ENCODE results near the gene DDOST.
"Not testable (repeated sequence)": the region's sequence is repeated elsewhere in the genome, so short reads cannot be mapped to it uniquely, and the experiment has no call there.

DDOST gene

DNA sequence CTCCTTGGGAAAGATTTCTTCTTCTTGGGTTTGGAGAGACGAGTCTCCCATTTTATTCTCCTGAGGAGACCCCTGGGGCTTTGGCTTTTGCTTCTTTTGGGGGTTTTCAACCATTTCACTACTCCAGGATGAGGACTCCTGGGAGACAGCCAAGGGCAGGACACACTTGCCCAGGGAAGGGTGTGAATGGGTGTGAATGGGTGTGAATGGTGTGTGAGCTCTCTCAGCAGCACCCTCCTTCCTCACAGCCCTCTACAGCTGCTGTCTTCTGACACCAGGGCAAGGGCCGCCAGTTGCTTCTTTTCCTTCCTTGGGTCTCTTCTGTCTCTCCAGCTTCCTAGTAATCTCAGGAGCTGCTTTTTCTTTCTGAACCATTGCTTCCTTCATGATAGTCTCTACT lies 32.5 kb upstream of the DDOST start:
- in situ Hi-C loops (cut with HindIII; ENCODE audit: low sequenced_read_pairs): no loop called here

DNA sequence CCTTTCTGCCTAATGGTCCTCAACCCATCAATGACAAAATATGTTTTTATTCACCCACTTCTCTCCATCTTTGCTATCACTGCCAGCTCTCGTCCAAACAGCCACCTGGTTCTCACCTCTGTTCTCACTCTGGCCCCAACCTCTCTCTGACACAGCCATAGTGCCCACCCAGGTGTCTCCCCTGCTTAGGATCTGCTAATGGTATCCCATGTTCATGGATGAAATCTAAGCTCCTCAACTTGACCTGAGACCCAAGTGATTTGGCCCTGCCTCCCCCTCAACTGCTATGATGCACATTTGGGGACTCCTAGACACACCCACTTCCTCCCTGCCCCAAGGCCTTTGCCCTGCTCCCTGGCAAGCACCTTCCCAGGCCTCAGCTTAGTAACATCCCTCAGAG lies 30.7 kb upstream of the DDOST start:
- in situ Hi-C loops (cut with HindIII; ENCODE audit: low sequenced_read_pairs): no loop called here

DNA sequence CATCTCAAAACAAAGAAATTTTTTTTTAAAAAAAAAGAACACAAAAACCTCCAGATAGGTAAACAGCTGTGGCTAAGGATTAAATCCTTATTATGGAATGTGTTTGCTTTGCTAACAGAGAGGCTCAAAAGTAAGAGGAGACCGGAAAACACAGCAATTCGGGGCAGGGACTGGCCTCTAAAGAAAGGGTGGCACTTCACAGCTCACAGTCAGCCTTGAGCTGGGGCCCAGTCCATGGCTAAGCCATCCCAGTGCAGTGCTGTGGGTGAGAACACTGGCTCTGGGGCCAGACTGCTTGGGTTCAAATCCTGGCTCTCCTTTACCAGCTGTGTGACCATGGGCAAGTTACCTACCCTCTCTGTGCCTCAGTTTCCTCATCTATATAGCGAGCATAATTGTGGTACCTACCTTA lies 28.5 kb upstream of the DDOST start:
- in situ Hi-C loops (cut with HindIII; ENCODE audit: low sequenced_read_pairs): no loop called here

DNA sequence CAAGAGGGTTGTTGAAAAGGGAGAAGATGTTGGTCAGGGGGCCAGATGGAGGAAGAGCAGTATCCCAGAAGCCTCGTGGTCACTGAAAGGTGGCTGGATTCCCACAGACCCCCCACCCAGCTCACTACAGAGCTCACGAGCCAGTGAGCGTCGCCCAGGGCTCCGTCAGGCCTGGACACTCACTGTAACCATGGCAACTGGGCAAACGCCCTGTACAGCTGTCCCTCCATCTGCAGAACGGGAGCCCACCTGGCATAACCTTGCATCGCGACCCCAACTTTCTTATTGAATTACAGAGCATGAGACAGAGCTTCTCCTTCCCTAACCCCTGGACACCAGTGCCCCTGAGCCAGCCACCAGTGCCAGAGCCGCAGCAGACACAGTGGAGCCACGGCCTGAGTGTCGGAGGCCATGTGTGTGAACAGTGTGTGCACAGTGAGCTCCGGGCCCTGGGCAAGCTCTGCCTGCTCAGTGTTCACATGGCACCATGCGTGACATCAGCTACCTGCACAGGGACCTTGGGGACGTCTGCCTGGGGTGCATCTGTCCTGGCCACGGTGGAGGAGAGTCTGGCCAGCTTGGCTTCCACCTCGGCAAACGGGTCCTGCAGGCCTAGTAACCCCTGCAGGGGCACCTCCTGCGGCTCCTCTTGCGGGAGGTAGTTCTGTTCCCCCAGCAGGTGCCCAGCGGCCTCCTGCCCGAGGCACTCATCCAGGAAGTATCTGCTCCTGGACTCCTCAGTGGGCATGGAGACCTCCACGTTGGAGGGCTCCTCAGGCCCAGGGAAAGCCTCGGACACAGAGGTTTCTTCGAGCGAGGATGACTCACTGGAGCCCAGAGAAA lies 25.9 kb upstream of the DDOST start:
- in situ Hi-C loops (cut with HindIII; ENCODE audit: low sequenced_read_pairs): no loop called here

DNA sequence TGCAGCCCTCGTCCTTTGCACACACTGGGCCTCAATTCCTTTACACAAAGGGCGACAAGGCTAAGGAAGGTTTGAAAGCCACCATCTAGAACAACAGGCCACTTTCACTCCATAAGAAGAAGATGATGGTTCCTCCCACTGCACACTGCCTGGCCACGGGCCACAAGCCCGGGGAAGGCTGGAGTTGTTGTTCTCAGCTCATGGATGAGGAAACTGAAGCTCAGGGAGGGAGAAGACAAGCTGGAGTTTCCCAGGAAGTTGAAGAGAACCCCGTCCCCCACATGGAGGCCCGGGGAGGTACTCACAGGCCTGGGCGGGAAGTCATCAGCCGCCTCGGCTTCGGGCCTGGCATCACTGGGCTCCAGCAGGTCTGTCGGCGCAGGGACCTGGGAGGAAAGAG lies 24.6 kb upstream of the DDOST start:
- in situ Hi-C loops (cut with HindIII; ENCODE audit: low sequenced_read_pairs): no loop called here

DNA sequence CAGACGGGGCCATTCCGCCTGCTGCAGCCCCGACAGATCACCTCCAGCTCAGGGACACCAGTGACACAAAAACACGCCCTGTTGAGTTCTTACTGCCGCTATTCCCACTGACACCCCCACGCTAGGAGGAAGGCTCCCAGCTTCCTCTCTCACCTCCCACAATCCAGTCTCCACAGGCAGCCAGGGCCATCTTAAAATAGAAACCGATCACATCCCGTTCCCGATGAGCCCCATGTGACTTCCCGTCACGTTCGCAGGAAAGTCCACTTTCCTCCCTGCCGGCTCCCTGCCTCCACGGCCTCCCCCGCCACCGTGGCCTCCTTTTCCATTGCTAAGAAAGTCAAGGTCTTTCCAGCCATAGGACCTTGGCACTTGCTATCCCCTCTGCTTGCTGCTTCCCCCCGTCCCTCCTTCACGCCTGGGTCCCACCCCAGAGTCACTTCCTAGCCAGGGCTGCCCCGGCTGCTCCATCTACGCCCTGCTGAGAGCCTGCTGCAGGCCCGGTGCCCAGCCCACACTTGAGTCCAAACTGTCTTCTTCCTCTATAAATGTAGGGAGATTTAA lies 24.0 kb upstream of the DDOST start:
- in situ Hi-C loops (cut with HindIII; ENCODE audit: low sequenced_read_pairs): no loop called here

DNA sequence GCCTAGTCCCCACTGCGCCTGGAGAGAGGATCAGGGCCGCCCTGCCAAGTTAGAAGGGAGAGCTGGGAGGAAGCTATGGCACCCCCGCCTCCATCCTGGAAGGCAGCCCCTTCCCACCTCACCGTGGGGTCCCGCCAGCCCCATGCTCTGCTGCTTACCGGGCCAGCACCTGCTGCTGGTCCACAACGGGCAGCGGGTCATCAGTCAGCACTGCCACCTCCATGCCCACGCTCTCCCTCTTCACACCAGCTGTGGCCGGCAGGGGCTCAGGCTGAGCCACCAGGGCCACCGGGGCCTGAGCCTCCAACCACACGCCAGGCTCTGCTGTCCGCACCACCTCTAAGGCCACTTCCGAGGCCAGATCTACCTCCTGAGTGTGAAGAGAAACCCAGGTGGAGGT lies 23.5 kb upstream of the DDOST start:
- in situ Hi-C loops (cut with HindIII; ENCODE audit: low sequenced_read_pairs): no loop called here

DNA sequence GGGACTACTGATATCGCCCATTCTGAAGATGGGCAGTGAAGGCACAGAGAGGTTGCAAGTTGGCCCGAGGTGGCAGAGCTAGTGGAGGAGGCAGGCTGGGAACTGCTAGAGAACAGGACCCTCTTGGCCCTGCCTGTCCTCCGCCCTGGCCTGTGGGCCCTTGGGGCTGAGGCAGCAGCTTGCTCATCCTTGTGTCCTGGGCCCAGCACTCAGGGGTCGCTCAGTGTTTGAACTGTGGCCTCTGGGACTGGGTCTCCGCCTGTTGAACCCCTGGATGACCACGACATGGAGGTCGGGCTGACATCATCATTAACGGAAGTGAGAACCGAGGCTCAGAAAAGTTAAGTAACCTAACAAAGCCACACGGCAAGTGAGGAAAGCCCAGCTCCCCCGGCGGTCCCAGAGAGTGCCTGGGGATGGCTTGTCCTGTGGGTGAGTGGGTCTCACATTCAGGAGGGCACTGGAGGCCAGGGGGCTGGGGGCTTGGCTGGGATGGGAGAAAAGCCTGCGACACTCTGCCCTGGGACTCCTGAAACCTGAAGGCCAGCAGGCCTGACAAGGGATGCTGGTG lies 23.0 kb upstream of the DDOST start:
- in situ Hi-C loops (cut with HindIII; ENCODE audit: low sequenced_read_pairs): no loop called here

DNA sequence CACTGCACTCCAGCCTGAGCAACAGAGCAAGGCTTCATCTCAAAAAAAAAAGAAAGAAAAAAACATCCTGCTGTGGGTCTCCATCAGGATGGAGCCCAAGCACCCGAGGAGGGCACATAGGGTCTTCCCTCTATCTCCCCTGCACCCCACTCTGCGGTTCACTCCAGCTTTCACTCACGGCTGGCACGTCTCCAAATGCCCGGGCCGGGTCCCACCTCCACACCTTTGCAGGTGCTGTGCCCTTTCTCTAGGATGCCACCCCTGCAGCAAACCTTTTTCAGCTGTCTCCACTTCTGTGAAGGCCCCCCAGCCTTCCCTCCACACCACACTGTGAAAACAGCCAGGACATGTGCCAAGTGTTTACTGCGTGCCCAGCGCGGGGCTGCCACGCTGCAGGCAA lies 22.4 kb upstream of the DDOST start:
- in situ Hi-C loops (cut with HindIII; ENCODE audit: low sequenced_read_pairs): no loop called here

DNA sequence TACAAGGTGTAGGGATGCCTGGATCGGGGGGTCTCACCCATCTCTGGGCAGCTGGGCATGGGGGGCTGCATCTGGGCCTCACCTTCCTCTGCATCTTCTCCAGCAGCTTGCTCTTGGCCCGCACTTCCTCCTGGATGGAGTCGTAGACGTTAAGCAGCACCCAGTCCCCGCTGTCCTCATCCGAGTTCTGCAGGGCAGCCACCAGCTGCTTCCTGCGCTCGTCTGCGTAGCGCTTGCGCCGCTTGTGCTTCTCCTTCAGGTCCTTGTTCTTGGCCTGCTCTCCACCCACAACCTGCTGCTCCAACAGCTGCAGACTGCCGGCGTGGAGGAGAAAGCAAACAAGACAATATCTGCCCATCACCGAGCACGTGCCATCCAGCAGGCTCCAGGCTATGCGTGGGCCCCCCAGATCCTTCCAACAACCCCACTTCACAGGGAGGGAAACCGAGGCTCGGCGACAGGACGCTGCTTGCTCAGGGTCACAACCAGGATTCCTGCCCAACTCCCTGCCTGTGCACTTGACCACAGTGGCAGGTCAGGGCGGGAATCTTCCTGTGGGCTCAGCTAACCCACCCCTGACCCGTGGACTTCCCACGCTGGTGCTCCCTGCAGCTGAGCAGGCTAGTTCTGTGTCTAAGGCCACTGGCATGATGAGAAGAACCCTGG lies 21.5 kb upstream of the DDOST start:
- in situ Hi-C loops (cut with HindIII; ENCODE audit: low sequenced_read_pairs): no loop called here

DNA sequence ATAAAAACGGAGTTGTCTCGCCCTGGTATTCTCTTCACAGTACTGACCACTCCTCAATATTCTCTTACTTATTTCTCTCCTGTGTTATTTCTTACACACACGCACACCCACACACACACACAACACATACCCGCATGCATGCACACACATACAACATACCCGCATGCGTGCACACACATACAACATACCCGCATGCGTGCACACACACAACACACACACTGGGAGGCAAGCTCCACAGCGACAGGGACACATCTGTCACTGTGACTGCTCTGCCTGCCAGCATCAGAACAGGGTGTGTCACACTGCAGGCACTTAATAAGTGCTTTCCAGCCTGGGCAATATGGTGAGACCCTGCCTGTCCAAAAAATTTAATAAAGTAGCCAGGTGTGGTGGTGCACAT lies 20.8 kb upstream of the DDOST start:
- in situ Hi-C loops (cut with HindIII; ENCODE audit: low sequenced_read_pairs): no loop called here

DNA sequence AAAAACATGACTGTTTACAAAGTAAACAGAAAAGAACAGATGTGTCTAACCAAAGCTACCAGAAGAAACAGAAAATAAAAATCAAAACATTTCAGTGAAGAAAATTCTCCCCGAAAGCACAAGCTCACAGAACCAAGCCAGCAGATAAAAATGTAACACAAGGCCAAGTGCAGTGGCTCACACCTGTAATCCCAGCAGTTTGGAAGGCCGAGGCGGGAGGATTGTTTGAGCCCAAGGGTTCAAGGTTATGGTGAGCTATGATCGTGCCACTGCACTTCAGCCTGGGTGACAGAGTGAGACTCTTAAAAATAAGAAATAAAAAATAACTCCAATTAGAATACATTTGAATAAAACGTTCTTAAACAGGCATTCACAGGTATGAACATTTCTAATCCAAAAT lies 19.1 kb upstream of the DDOST start:
- in situ Hi-C loops (cut with HindIII; ENCODE audit: low sequenced_read_pairs): no loop called here

DNA sequence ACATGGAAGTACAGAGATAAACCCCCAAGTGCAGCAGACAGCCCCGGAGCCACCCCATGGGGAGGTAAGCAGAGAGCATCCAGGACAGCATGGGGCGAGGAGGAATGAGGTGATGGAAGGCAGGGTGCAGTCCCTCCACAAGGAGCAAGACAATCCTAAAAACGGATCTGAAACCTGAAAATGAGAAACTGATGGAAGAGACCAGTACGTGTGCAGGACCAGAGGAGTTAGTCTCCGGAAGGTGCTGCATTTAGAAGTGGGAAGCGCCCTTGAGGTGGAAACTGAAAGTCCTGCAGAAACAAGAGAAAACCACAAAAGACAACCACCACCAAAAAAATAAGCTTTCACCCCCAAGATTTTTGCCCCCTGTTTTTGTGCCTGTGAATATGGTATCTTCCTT lies 17.4 kb upstream of the DDOST start:
- in situ Hi-C loops (cut with HindIII; ENCODE audit: low sequenced_read_pairs): no loop called here

DNA sequence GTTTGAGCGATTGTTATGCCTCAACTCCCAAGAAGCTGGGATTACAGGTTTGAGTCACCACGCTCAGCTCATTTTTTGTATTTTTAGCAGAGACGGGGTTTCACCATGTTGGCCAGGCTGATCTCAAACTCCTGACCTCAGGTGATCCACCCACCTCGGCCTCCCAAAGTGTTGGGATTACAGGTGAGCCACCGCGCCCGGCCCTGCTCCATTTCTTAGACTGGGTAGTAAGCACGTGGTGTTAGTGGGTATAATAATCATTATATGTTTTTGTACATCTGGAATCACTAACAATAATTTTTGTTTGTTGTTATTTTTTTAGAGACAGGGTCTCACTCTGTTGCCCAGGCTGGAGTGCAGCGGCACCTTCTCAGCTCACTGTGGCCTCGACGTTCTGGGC lies 12.5 kb upstream of the DDOST start:
- in situ Hi-C loops (cut with HindIII; ENCODE audit: low sequenced_read_pairs): not testable (repeated sequence)

DNA sequence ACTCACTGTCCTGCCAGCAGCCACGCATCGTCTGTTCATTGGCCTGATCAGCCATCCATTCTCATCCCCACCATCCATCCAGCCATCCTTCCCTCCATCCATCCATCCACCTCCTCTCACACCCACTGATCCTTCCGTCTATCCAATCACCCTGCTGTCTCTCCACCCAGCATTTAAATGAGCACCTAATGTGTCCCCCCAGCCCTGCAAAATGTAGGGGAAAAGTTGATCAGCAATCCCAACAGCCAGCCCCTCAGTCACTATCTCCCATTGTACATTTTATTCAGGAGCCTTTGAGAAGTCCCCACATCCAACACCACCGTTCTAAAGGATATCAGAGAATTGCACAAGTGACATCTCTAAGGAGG lies 11.1 kb upstream of the DDOST start:
- in situ Hi-C loops (cut with HindIII; ENCODE audit: low sequenced_read_pairs): no loop called here

DNA sequence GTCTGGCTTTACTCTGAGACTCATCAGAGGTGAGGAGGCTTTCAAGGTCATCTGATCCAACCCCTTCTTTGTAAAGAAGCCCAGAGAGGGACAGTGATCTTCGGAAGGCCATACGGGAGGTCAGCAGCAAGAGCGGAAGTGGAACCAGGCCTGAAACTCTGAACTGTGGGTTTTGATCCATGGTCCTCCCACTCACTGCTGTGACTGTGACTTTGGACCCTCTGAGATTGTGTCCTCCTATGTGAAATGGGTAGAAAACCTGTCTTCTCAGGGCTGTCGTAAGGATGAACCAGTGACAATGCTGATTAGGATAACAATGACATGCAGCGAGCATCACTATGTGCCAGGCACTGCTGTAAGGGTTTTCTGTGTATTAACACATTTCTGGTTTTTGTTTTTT lies 9.8 kb upstream of the DDOST start:
- in situ Hi-C loops (cut with HindIII; ENCODE audit: low sequenced_read_pairs): no loop called here

DNA sequence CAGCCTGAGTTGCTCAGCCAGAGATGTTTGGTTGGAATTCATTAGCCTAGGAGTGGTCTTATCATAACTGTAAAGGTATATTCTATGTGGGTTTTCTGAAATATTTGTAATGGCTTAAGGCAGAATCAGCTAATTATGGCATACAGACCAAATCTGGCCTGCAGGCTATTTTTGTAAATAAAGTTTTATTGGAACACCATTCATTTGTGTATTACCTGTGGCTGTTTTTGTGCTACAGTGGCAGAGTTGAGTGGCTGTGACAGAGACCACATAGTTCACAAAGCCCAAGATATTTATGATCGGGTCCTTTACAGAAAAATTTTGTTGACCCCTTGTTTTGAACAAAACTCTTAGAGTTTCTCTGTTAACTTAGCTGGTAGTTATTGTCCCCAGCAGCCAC lies 7.4 kb upstream of the DDOST start:
- in situ Hi-C loops (cut with HindIII; ENCODE audit: low sequenced_read_pairs): no loop called here

DNA sequence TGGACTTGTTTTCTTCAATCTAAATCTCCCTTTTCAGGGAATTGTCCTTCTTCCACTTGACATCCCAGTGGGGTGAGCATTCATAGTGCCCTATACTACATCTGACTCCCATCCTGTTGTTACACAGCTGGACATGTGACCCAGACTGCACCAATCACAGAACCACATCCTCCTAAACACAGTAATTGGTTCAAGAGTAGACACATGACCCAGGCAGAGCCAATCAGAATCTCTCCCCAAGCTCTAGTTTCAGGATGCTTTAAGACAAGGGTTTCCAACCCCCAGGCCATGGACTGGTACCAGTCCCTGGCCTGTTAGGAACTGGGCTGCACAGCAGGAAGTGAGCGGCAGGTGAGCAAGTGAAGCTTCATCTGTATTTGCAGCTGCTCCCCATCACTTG lies 5.6 kb upstream of the DDOST start:
- in situ Hi-C loops (cut with HindIII; ENCODE audit: low sequenced_read_pairs): no loop called here

DNA sequence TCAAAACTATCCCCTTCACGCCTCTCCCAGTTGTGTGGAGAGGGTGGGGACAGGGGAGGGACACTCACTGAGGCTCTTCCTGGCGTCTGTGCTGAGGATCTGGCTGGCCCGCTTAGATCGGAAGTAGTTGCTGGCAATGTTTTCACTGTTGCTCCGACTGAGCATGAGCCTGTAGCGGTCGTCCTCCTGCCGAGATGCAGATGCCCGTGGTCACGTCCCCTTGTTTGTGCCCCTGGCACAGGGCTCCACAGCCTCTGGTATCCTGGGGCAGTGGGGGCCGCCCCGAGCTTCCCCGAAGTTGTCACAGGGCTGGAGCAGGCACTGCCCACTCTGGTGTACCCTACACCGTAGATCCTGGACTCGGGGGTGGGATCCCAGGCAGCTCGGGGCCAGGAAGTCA lies 5.0 kb upstream of the DDOST start:
- in situ Hi-C loops (cut with HindIII; ENCODE audit: low sequenced_read_pairs): no loop called here

DNA sequence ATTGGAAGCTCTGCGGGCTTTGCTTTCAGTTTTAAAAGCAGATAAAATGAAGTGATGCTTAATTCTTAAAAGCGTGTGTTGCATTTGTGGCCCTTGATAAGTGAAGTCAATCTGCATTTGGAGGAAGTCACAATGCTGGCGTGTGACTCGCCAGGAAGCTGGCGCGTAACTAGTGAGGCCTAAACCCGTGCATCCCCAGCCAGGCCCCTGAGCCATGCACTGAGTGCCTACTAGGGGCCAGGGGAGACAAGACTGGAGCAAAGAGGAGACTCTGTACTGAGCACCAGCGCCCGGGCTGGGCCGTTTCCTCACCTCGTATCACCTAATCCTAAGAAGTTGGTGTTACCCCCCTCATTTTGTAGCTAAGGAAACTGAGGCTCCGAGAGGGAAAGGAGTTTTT lies 4.6 kb upstream of the DDOST start:
- in situ Hi-C loops (cut with HindIII; ENCODE audit: low sequenced_read_pairs): no loop called here

DNA sequence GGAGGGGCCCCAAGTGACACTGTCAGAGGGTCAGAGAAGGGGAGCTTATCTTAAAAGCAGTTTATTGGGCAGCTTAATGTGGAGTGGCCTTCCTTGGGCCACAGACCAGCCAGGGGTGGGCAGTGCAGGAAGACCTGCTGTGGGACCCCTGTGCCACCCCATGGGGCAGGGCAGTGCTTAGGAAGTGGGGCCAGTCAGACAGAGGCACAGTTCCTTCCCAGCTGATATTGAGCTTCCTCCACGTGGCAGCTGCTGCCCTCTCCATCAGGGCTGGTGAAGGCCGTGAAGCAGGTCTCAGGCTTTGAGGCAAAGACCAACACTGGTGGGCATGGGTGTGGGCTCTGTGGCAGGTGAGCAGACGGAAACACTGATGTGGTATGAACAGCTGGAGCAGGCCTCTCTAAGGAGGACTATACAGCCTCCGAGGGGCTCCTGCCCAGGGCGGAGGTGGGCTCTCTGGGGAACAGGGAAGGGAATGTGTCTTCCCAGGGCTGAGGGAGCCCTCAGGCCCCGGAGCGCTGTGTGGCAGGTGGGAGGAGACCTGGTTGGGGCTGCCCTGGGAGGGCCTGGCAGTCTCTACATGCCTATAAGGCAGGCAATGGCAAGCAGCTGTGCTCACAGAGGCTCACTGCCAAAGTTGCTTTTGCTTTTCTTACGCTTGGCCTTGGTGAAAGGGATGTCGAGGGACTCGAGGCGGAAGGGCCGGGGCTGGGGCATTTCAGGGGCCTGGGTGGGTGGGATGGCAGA lies 3.0 kb upstream of the DDOST start:
- in situ Hi-C loops (cut with HindIII; ENCODE audit: low sequenced_read_pairs): no loop called here
